ENCODE data around the gene ATP5MC3.
"Not testable (repeated sequence)": the region's sequence is repeated elsewhere in the genome, so short reads cannot be mapped to it uniquely, and the experiment has no call there.

ATP5MC3 gene

GRCh38 chr2:175181104-175181876 is at the start of gene ATP5MC3:
ATP5MC3 (minus strand) TSS chr2:175181710; CDS start chr2:175181393, 317 bp downstream.
- DNase-seq (ENCODE audit: low read depth in 2 of 2): peak; percentile 86 to 89

GRCh38 chr2:175228601-175229000 is 47.1 kb upstream of the ATP5MC3 start:
- DNase-seq (ENCODE audit: low read depth in 2 of 2): not testable (repeated sequence)

- DNase-seq (ENCODE audit: low read depth in 2 of 2): no peak
These were observed 46.7 kb upstream of the ATP5MC3 start for GRCh38 chr2:175228179-175228578.

GRCh38 chr2:175227393-175227792 is 45.9 kb upstream of the ATP5MC3 start:
- no peak for DNase-seq (ENCODE audit: low read depth in 2 of 2)

DNA sequence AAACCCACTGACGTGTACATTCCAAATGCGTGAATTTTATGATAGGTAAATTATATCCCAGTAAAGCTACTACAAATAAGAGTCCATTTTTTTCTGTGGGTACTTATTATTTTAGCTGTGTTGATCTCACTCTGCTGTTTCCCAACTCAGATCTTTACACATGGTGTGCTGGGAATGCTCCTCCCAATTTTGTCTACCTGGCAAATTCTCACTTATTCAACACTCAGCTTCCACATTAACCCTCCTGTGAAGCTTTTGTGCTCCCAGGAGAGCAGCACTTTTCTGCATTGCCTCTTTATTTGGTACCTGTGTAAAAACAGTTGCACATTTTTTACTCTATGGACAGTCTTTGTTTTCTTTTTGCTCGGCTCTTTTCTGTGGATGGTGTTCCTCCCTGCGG is 38.6 kb upstream of the ATP5MC3 start:
- no peak for DNase-seq (ENCODE audit: low read depth in 2 of 2)

DNA sequence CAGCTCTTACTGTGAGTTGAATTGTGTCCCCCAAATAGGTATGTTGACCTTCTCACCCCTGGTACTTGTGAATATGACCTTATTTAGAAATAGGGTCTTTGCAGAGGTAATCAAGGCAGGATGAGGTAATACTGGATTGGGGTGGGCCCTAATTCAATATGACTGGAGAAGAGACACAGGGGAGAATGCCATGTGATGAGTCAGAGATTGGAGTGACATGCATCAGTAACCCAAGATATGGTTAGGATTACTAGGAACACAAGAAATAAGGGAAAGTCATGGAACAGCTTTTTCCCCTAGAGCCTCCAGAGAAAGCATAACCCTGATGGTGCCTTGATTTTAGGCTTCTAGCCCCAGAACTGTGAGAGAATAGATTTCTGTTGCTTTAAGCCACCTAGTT is 37.0 kb upstream of the ATP5MC3 start:
- DNase-seq (ENCODE audit: low read depth in 2 of 2): no peak

- DNase-seq (ENCODE audit: low read depth in 2 of 2): no peak
These were observed 26.4 kb upstream of the ATP5MC3 start for GRCh38 chr2:175207741-175208438.

- no peak for DNase-seq (ENCODE audit: low read depth in 2 of 2)
These were observed 25.4 kb upstream of the ATP5MC3 start for GRCh38 chr2:175206866-175207265.

DNA sequence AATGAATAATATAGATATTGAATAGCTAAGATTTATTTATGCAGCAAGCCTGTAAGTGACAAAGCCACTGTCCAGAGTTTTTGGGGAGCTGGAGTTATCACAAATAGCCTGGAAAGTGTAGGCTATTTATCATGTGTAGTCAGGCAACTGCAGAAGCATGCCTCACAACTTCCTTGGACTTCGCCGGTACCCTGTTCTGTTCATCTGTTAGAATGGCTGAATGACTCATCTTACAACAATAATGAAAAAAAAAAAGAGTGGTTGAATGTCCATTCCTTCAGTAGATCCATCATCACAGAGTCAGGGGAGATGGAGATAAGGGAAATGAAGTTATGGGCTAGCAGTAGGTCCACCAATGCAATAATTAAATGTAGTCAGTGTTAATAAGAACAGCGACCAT is 24.0 kb upstream of the ATP5MC3 start:
- no peak for DNase-seq (ENCODE audit: low read depth in 2 of 2)

- DNase-seq (ENCODE audit: low read depth in 2 of 2): peak in 1 of 2 experiments; percentile 35
These were observed 22.3 kb upstream of the ATP5MC3 start for GRCh38 chr2:175203621-175204496.

GRCh38 chr2:175195012-175195411 is 13.5 kb upstream of the ATP5MC3 start:
- no peak for DNase-seq (ENCODE audit: low read depth in 2 of 2)

GRCh38 chr2:175188761-175189160 is 7.3 kb upstream of the ATP5MC3 start:
- DNase-seq (ENCODE audit: low read depth in 2 of 2): no peak

- no peak for DNase-seq (ENCODE audit: low read depth in 2 of 2)
These were observed 5.9 kb upstream of the ATP5MC3 start for GRCh38 chr2:175187378-175187777.

GRCh38 chr2:175183674-175184073 is 2.2 kb upstream of the ATP5MC3 start:
- DNase-seq (ENCODE audit: low read depth in 2 of 2): no peak

DNA sequence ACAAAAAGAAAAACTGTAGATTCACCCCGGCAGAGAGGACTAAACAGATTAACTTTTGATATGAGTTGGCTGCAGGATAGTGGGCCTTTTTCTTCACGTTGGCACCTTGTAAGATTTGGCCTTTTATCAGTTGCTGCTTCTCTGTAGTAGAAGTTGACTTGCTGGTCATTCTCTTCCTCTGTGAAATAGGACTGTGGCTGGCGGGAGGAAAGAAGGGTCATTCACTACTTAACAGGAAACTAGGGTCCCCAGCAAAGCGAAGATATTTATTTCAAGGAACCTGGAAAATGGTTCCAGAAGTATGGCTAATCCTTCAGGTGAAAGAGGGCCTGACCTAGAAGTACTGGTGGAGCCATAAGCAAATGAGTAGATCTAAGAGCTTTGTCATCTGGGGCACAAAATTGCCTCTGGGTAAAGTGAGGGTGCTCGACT is 383 bp upstream of the ATP5MC3 start:
- DNase-seq (ENCODE audit: low read depth in 2 of 2): no peak

- DNase-seq (ENCODE audit: low read depth in 2 of 2): peak; percentile 27 to 57
These were observed 808 bp downstream of the ATP5MC3 start for GRCh38 chr2:175180701-175181103.

DNA sequence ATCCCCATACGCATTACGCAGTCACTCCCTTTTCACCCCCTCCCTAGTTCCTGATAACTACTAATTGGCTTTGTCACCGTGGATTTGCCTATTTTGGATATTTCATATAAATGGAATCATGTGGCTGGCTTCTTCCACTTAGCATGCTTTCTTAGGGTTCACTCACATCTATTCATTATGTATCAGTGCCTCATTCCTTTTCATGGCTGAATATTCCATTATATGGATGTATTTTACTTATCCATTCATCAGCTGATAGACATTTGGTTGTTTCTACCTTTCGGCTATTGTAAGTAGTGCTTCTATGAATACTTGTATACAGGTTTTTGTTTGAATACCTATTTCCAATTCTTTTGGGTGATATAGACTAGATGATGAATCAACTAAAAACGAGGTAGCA is 4.9 kb downstream of the ATP5MC3 start:
- DNase-seq (ENCODE audit: low read depth in 2 of 2): no peak

- DNase-seq (ENCODE audit: low read depth in 2 of 2): no peak
These were observed 5.6 kb downstream of the ATP5MC3 start for GRCh38 chr2:175175896-175176295.

- DNase-seq (ENCODE audit: low read depth in 2 of 2): no peak
These were observed 6.2 kb downstream of the ATP5MC3 start for GRCh38 chr2:175175320-175175719.

DNA sequence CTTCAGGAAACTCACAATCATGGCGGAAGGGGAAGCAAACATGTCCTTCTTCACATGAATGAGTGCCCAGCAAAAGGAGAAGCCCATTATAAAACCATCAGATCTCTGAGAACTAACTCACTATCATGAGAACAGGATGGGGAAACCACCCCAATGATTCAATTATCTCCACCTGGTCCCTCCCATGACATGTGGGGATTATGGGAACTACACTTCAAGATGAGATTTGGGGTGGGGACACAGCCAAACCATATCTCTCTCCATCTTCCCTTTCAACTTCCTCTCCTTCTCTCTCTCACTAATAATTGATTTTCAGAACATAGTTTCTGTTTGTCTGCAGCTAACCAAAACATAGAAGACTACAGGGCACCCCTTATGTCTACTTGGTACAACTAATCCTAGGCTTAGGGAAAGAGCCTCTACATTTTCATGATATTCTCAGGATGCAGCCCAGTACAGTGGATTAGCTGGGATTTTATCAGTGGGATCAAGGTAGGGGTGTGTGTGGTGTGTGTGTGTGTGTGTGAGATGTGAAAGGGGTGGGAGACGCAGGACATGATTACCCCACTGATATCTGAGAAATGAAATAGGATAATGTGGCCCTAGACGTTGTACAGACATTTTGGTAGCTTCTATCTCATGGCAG is 10.7 kb downstream of the ATP5MC3 start:
- no peak for DNase-seq (ENCODE audit: low read depth in 2 of 2)

DNA sequence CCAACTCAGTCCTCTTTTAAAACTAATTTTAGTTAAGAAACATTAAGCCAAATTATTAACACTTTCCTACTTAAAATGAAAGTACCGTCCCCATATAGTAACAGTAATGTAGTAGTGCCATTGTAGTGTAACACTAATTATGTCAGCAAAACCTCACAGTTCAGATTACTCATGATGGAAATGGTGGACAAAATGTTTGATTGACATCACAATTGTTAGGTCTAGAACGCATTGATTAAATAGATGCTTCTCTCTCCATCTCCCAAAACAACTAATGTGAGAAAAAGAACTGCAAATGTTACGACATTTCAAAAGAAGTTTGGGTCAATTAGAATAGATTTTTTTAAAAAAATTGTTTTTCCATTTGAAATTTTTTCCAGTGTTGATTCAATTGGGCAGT is 12.3 kb downstream of the ATP5MC3 start:
- DNase-seq (ENCODE audit: low read depth in 2 of 2): no peak

GRCh38 chr2:175168564-175168945 is 13.0 kb downstream of the ATP5MC3 start:
- DNase-seq (ENCODE audit: low read depth in 2 of 2): no peak
